Upper lobe of left lung (tissue), 6 donors: Measurements from ENCODE around the gene STXBP6. TPM values are rescaled to one million over a fixed set of nuclear protein-coding genes. Genes with fewer than 3 reads are reported as not detected.

Source experiments
- ATAC-seq, 2 donors: fragments of 200-7000 bp; cut with Tn5 transposase; one replicate each; pipeline ENCODE4 v1.9.1; 2022; ENCODE audit warnings: mild to moderate bottlenecking in 2 of 2, moderate library complexity in 2 of 2; ENCODE audit not compliant: low FRiP score in 2 of 2
- DNase-seq, 2 donors: peaks; one replicate each; pipeline ENCODE4 v3.0.0-alpha.2; 2019 to 2020
- H3K27ac ChIP-seq, 4 donors: fragments of 200-600 bp; sonication (generic); one replicate each; pipeline ENCODE4 v1.5.1; 2016 to 2019
- H3K27me3 ChIP-seq, 4 donors: fragments of 200-600 bp; sonication (generic); one replicate each; pipeline ENCODE4 v1.5.1; 2017 to 2019
- H3K36me3 ChIP-seq, 4 donors: fragments of 200-600 bp; sonication (generic); one replicate each; pipeline ENCODE4 v1.5.1; 2016 to 2019
- H3K4me1 ChIP-seq, 4 donors: fragments of 200-600 bp; sonication (generic); one replicate each; pipeline ENCODE4 v1.5.1; 2018 to 2019
- H3K4me3 ChIP-seq, 4 donors: fragments of 200-600 bp; sonication (generic); one replicate each; pipeline ENCODE4 v1.5.1; 2017 to 2019; ENCODE audit warnings: mild to moderate bottlenecking in 2 of 4, moderate library complexity in 1 of 4
- H3K9me3 ChIP-seq, 4 donors: fragments of 200-600 bp; sonication (generic); one replicate each; pipeline ENCODE4 v1.5.1; 2018 to 2019
- CTCF ChIP-seq, 6 experiments: fragments of 450-650 bp in 4 of 6; fragments of 200-600 bp in 2 of 6; sonication (generic) in 2 of 6; IDR thresholded peaks; one replicate each; pipeline ENCODE4 v1.5.1; 2016 to 2019; ENCODE audit warnings: antibody characterized with exemption in 6 of 6
- EP300 ChIP-seq, 4 donors: sonication (generic); formaldehyde crosslinking; IDR thresholded peaks; one replicate each; pipeline ENCODE4 v1.5.1; 2017; ENCODE audit warnings: antibody characterized with exemption in 4 of 4, control low read depth in 2 of 4
- POLR2A ChIP-seq, 4 donors: fragments of 450-650 bp; IDR thresholded peaks; one replicate each; pipeline ENCODE4 v1.5.1; 2016 to 2017; ENCODE audit warnings: antibody characterized with exemption in 4 of 4, mild to moderate bottlenecking in 2 of 4
- POLR2AphosphoS5 ChIP-seq, 2 donors: sonication (generic); formaldehyde crosslinking; IDR thresholded peaks; one replicate each; pipeline ENCODE4 v1.5.1; 2017; ENCODE audit warnings: antibody characterized with exemption in 2 of 2
- WGBS, 2 donors: methylation state at CpG; one replicate each; pipeline ENCODE4 v1.1.5; 2017 to 2018; 5-methylcytosine and 5-hydroxymethylcytosine counted together
- total RNA-seq, 6 donors: library from RNA; depleted of rRNA in 4 of 6; stranded (reverse); fragments of >200 nt in 4 of 6; gene quantifications; one replicate each; pipeline versions ENCODE4 v1.1.0 to v1.2.1, GENCODE V29; 2016 to 2021
- donor health status: DM: no; HTN: no; CAD: no; lungs with moderate emphysema.
- donor health status: DM: no; HTN: yes; CAD: no; lungs with severe emphysema.

STXBP6 gene
- total RNA-seq, 6 donors from 2014 or later = 13.6 to 38.3 (median 23.7) TPM

GRCh38 chr14:25092258-25092740 is 42.4 kb upstream of the STXBP6 start:
- WGBS, 2 donors = 90 to 94% methylated on average over 4 of the region's 4 CpGs

GRCh38 chr14:25090716-25091454 is 40.9 kb upstream of the STXBP6 start:
- DNase-seq (no peak), ATAC-seq (no peak)
- H3K27ac ChIP-seq = no peak overlapping the region
- no peaks in the 10 kb centered on the region for H3K27me3 ChIP-seq
- TF ChIP-seq CTCF (IDR thresholded peaks at IDR 0.05) = no peak
- TF ChIP-seq POLR2AphosphoS5 (IDR thresholded peaks at IDR 0.05) = no peak
- TF ChIP-seq EP300 (IDR thresholded peaks at IDR 0.05) = no peak
- TF ChIP-seq POLR2A (IDR thresholded peaks at IDR 0.05) = no peak
- WGBS, 2 donors = 63 to 71% methylated on average over 3 of the region's 3 CpGs
- no peaks in the 10 kb centered on the region for H3K4me1 ChIP-seq
- no peaks in the 10 kb centered on the region for H3K9me3 ChIP-seq
- no peaks in the 10 kb centered on the region for H3K36me3 ChIP-seq
- H3K4me3 ChIP-seq = no peak overlapping the region

More at GRCh38 chr14:25092258-25092740, 42.4 kb upstream of the STXBP6 start:
- Histone ChIP-seq H3K27ac (no peak overlapping the region), H3K27me3 (no peaks in the 10 kb centered on the region), H3K4me1 (no peaks in the 10 kb centered on the region), H3K4me3 (no peak overlapping the region), H3K36me3 (no peaks in the 10 kb centered on the region), H3K9me3 (no peaks in the 10 kb centered on the region)
- no peak for DNase-seq
- no peak for ATAC-seq
- no peak for TF ChIP-seq POLR2AphosphoS5 (IDR thresholded peaks at IDR 0.05)
- no peak for TF ChIP-seq EP300 (IDR thresholded peaks at IDR 0.05)
- no peak for TF ChIP-seq CTCF (IDR thresholded peaks at IDR 0.05)
- TF ChIP-seq POLR2A (IDR thresholded peaks at IDR 0.05) = no peak

- no peaks in the 10 kb centered on the region for H3K4me1 ChIP-seq
- H3K9me3 ChIP-seq = no peaks in the 10 kb centered on the region
- ATAC-seq (no peak), DNase-seq (no peak)
- H3K27ac ChIP-seq = no peak overlapping the region
- no peak overlapping the region for H3K4me3 ChIP-seq
- H3K27me3 ChIP-seq = no peaks in the 10 kb centered on the region
- no peak for TF ChIP-seq POLR2AphosphoS5 (IDR thresholded peaks at IDR 0.05)
- no peak for TF ChIP-seq POLR2A (IDR thresholded peaks at IDR 0.05)
- TF ChIP-seq EP300 (IDR thresholded peaks at IDR 0.05) = no peak
- no peak for TF ChIP-seq CTCF (IDR thresholded peaks at IDR 0.05)
- 58 to 90% methylated on average over 2 of the region's 2 CpGs for WGBS, 2 donors
- H3K36me3 ChIP-seq = no peaks in the 10 kb centered on the region
These were observed 40.3 kb upstream of the STXBP6 start for GRCh38 chr14:25090256-25090655.

- no peak for DNase-seq
- H3K27ac ChIP-seq = no peak overlapping the region
- TF ChIP-seq POLR2AphosphoS5 (IDR thresholded peaks at IDR 0.05) (no peak), POLR2A (IDR thresholded peaks at IDR 0.05) (no peak), EP300 (IDR thresholded peaks at IDR 0.05) (no peak), CTCF (IDR thresholded peaks at IDR 0.05) (no peak)
- WGBS, 2 donors = 89 to 91% methylated on average over 1 of the region's 1 CpG
- ATAC-seq = no peak
- no peaks in the 10 kb centered on the region for H3K36me3 ChIP-seq
- no peaks in the 10 kb centered on the region for H3K9me3 ChIP-seq
- no peaks in the 10 kb centered on the region for H3K4me1 ChIP-seq
- no peak overlapping the region for H3K4me3 ChIP-seq
- H3K27me3 ChIP-seq = no peaks in the 10 kb centered on the region
These were observed 39.5 kb upstream of the STXBP6 start for GRCh38 chr14:25089496-25089895.
